GM21825 (cell line): Measurements from ENCODE around the gene UNC45B.
"Not testable (repeated sequence)": the region's sequence is repeated elsewhere in the genome, so short reads cannot be mapped to it uniquely, and the experiment has no call there.

ENCODE experiments used
- ATAC-seq: cut with Tn5 transposase; IDR thresholded peaks from one replicate; pipeline ENCODE4 v1.9.1; 2021; ENCODE audit warnings: mild to moderate bottlenecking, moderate library complexity; ENCODE audit not compliant: unreplicated experiment

UNC45B gene

GRCh38 chr17:35141681-35142466 lies 5.7 kb upstream of the UNC45B start, which contains the start of gene NLE1:
Gene NLE1, minus strand, starts transcription at chr17:35142303. Its CDS starts 28 bp downstream, at chr17:35142275.
- ATAC-seq: no peak

DNA sequence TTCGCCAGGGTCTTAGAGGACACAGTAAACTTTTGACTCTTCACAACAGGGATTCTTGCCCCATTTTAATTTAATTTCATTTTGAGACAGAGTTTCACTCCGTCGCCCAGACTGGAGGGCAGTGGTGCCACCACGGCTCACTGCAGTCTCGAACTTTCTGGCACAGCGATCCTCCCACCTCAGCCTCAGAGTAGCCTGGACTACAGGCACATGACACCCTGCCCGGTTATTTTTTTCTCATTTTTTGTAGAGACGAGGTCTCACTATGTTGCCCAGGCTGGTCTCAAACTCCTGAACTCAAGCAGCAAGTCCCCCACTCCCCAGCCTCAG lies 5.2 kb upstream of the UNC45B start:
- ATAC-seq: no peak

DNA sequence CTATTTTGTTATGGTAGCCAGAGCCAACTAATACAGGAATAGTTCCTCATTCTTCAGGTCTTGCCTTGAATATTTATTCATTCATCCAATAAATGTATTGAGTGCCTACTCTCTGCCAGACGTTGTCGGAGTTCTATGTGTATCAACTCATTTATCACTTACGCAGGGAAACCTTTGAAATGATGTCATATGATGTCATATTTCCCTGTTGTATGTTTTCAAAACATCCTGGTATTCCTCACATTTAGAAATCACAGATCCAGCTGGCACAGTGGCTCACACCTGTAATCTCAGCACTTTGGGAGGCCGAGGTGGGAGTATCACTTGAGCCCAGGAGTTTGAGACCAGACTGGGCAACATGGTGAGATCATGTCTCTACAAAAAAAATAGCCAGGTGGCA lies 2.8 kb upstream of the UNC45B start:
- no peak for ATAC-seq

- no peak for ATAC-seq
Observed at GRCh38 chr17:35146214-35146833, 1.3 kb upstream of the UNC45B start.

DNA sequence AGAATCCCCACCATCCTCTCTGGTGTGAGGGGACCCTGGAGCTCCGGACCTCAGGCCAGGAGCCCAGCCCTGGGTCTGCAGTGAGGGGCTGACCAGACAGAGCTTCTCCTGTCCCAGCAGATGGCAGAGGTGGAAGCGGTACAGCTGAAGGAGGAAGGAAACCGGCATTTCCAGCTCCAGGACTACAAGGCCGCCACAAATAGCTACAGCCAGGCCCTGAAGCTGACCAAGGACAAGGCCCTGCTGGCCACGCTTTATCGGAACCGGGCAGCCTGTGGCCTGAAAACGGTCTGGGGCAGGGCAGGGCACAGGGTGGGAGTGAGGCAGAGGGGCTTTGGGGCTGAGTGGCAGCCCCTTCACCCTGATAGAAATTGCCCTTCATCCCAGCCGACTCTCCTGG lies 527 bp downstream of the UNC45B start:
- no peak for ATAC-seq

DNA sequence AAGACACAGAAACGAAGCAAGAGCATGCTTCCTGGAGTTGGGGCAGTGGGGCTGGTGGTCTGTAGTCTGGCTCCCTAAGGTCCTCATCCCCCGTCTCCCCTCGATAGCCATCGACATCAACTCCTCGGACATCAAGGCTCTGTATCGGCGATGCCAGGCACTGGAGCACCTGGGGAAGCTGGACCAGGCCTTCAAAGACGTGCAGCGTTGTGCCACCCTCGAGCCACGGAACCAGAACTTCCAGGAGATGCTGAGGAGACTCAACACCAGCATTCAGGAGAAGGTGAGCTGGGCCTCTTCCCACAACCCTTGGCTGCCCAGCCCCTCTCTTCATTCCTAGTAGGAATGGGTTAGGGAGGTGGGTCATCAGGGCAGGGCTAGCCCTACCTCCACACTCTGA lies 2.3 kb downstream of the UNC45B start:
- no peak for ATAC-seq

DNA sequence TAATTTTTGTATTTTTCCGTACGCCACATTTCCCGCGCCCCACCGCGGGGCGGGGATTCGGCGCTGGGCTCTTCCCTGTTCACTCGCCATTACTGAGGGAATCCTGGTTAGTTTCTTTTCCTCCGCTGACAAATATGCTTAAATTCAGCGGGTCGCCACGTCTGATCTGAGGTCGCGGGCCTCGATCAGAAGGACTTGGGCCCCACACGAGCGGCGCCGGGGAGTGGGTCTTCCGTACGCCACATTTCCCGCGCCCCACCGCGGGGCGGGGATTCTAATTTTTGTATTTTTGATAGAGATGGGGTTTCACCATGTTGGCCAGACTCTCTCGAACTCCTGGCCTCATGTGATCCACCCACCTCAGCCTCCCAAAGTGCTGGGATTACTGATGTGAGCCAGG lies 3.5 kb downstream of the UNC45B start:
- ATAC-seq: not testable (repeated sequence)

DNA sequence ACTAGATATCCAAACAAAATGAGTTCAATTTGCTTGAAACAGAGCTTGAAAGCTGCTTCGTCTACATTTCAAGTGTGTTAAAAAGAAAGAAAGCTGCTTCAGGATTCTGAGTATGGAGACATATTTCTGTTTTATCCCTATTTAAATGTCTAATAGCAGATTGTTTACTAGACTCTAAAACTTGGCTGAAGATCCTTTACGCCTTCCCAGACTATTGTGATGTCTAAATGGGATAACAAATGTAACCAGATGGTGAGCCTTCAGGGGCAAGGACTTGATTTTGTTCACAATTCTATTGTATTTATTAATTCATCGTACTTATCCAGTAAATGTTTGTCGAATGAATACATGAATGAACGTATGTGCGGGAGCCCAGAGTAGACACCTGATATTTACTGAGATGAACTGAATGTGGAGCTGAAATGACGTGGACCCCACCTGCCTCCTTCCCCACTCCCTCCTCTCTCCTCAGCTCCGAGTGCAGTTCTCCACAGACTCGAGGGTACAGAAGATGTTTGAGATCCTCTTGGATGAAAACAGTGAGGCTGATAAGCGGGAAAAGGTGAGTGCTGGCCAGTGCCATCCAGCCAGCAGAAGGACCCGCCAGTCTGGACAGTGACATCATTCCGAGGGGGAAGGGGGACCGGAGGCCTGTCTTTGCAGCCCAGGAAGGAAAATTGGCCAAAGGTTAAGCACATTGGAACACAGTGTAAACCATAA lies 5.0 kb downstream of the UNC45B start:
- ATAC-seq: no peak

DNA sequence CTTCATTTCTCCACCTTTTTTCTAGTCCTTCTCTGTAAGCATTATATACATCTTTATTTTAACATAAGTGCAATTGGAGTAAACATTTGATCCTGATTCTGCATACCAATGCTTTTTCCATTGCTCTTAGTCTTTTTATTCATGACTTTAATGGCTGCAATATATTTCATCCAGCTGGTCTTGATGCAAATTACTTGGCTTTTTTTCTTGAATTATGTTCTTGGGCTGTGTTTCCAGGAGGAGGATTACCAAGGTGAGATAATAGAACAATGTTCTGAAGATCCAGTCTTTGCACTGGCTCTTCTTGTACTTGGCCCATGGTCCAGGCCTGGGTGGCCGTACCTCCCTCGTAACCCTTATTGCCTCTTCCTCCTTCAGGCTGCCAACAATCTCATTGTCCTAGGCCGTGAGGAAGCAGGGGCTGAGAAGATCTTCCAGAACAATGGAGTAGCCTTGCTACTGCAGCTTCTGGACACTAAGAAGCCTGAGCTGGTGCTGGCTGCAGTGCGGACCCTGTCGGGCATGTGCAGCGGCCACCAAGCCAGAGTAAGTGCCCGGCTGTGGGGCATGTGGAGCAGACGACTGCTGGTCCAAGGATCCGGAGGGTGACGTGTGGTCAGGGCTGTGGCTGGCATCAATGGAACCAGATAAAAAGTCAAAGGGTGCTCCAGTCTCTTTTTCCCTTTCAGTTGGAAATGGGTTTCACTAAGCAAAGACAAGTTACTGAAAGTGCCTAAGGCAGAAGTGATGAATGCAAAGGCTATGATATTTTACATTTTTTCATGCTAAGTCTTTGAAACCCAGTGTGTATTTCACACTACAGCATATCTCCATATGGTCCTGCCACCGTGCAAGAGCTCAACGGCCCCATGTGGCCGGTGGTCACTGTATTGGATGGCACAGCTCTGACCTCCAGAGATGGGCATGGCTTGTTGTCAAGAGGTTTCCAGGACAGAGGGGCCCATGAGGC lies 6.9 kb downstream of the UNC45B start:
- ATAC-seq: no peak

DNA sequence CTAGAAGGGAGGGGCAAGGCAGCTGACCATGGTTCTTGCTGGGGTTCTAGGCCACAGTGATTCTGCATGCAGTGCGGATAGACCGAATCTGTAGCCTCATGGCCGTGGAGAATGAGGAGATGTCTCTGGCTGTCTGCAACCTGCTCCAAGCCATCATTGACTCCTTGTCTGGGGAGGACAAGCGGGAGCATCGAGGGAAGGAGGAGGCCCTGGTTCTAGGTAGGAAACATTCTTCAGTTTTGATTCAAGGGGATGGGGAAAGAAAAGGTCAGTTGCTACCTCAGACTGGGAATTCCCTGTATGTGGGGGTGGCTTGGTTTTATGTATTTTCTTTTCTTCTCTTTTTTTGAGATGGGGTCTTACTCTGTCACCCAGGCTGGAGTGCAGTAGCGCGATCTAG lies 7.6 kb downstream of the UNC45B start:
- ATAC-seq: no peak

DNA sequence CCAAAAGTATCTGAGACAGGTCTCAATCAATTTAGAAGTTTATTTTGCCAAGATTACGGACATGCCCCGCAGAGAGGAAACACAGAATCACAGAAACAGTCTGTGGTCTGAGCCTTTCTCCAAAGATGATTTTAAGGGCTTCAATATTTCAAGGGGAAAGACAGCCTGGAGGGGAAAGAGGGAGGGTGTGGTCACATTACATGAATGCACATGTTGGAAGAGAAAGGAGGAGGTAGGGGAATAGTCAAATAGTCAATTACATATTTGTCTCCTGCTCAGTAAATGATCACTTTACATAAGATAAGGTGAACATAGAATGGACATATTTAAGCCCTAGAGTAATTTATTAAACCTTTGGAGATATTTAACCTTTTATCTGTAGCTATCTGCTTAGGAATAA lies 12.3 kb downstream of the UNC45B start:
- no peak for ATAC-seq

DNA sequence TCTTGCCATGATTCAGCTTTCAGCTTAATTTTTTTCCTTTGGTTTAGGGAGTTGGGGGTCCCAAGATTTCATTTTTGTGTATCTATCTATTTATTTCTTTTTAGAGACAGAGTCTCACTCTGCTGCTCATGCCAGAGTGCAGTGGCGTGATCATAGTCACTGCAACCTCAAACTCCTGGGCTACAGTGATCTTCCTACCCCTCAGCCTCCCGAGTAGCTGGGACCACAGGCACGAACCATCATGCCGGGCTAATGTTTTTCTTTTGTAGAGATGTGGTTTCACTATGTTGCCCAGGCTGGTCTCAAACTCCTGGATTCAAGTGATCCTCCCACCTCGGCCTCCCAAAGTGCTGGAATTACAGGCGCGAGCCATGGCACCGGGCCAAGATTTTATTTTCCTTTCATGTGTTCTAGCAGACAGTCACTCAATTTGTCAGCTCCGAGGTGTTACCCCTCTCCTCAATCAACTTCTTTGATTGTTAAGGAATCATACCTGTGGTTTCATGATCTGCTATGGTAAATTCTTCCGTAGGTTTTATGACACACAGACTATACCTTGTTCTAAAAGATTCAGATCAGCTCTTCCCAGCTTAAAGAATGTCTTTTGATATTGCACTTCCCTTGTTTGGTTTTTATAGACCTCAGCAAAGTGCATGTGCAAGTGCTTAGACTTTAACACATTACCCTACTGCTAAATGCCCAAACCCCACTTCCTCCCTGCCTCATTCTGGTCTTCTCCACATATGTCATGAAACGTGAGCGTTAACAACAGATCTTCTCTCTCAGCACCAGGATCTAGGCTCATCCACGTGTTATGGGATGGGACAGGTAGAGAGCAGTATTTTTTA lies 13.0 kb downstream of the UNC45B start:
- no peak for ATAC-seq

- ATAC-seq: no peak
Observed at GRCh38 chr17:35161281-35161761, 13.7 kb downstream of the UNC45B start.

DNA sequence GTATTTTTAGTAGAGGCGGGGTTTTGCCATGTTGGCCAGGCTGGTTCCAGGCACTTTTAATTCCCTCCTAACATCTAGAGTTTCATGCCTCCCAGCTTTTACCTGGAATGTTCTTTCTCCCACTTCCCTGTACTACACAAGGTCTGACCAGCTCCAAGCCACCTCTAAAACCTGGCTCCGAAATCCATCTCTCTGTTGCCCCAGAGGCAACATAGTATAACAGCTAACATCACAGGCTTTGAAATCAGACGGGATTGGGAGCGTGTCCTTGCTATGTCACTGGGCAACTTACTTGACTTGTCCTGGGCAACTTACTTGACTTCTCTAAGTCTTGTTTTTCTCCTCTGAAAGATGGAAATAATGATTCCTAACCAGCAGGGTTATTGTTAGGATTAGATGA lies 15.1 kb downstream of the UNC45B start:
- ATAC-seq: no peak

DNA sequence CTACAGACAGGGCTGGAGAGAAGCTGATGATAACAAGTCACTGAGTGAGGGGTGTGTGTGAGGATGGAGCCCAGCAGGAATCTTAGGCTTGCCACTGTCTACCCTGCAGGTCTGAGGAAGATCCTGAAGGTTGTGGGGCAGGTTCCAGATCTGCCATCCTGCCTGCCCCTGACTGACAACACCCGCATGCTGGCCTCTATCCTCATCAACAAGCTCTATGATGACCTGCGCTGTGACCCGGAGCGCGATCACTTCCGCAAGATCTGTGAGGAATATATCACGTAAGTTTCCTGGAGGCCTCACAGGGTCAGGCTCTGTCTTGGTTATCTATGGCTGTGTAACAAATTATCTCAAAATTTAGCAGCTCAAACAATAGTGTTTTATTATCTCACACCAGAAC lies 16.3 kb downstream of the UNC45B start:
- ATAC-seq: no peak

GRCh38 chr17:35164716-35165115 lies 17.1 kb downstream of the UNC45B start:
- ATAC-seq: no peak

- no peak for ATAC-seq
Observed at GRCh38 chr17:35166526-35166925, 18.9 kb downstream of the UNC45B start.

GRCh38 chr17:35167046-35167445 lies 19.4 kb downstream of the UNC45B start:
- no peak for ATAC-seq

DNA sequence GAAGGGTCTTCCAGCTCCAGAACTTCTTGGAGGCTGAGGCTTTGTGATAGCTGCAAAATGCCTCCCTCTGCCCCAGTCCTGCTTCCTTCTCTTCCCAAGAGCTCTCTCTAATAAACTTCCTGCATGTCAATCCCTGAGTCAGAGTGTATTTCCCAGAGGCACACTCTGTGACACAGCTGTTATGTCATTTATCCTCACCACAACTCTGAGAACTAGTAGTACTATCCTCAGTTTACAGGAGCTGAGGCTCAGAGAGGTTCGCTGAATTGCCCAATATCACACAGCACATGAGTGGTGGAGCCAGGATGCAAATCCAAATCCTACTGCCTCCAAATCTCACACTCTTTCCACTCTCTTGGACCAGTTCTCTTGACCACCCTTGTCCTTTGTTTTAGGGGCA lies 20.0 kb downstream of the UNC45B start:
- no peak for ATAC-seq

- ATAC-seq: no peak
Observed at GRCh38 chr17:35169835-35170363, 22.3 kb downstream of the UNC45B start.
